MG63 (cell line): ENCODE measurements around the gene ATP5PB. TPM values are rescaled to one million over a fixed set of nuclear protein-coding genes. Genes with fewer than 3 reads are reported as not detected.

Experiments
- DNase-seq: peaks from one replicate; pipeline ENCODE4 v3.0.0-alpha.2; 2020
- H3K27me3 ChIP-seq: fragments of 250-450 bp; sonication (Bioruptor Pico); 2 replicates; pipeline ENCODE4 v1.5.1; 2020; ENCODE audit warnings: mild to moderate bottlenecking, moderate library complexity
- H3K36me3 ChIP-seq: fragments of 250-450 bp; sonication (Bioruptor Pico); 2 replicates; pipeline ENCODE4 v1.5.1; 2020; ENCODE audit warnings: mild to moderate bottlenecking, moderate library complexity
- H3K4me3 ChIP-seq: fragments of 250-450 bp; sonication (Bioruptor Pico); 2 replicates; pipeline ENCODE4 v1.5.1; 2020; ENCODE audit warnings: mild to moderate bottlenecking, moderate library complexity
- H3K9me3 ChIP-seq: fragments of 250-450 bp; sonication (Bioruptor Pico); 2 replicates; pipeline ENCODE4 v1.5.1; 2020; ENCODE audit warnings: mild to moderate bottlenecking, moderate library complexity
- total RNA-seq: library from RNA; depleted of rRNA; stranded (reverse); fragments of >200 nt; shearing (Covaris generic); gene quantifications from 2 replicates; pipeline ENCODE4 v1.2.3, GENCODE V29; 2014; ENCODE audit warnings: low replicate concordance; rRNA removed

ATP5PB gene
- total RNA-seq, 1 experiment from 2014 or later = 880 TPM

GRCh38 chr1:111507411-111508201 is 58.3 kb downstream of the ATP5PB start:
- H3K9me3 ChIP-seq = no peaks in the 10 kb centered on the region
- DNase-seq = peak; percentile 31
- no peaks in the 10 kb centered on the region for H3K36me3 ChIP-seq
- H3K4me3 ChIP-seq = no peak overlapping the region
- H3K27me3 ChIP-seq = no peaks in the 10 kb centered on the region

GRCh38 chr1:111509997-111510375 is 60.7 kb downstream of the ATP5PB start:
- no peaks in the 10 kb centered on the region for H3K36me3 ChIP-seq
- DNase-seq = no peak
- no peak overlapping the region for H3K4me3 ChIP-seq
- H3K27me3 ChIP-seq = no peaks in the 10 kb centered on the region
- no peaks in the 10 kb centered on the region for H3K9me3 ChIP-seq

GRCh38 chr1:111511370-111511769 is 62.1 kb downstream of the ATP5PB start:
- no peaks in the 10 kb centered on the region for H3K27me3 ChIP-seq
- no peak for DNase-seq
- H3K9me3 ChIP-seq = no peaks in the 10 kb centered on the region

More at GRCh38 chr1:111511370-111511769, 62.1 kb downstream of the ATP5PB start:
- Histone ChIP-seq H3K4me3 (no peak overlapping the region), H3K36me3 (no peaks in the 10 kb centered on the region)

Other genes with a start within 250 kb of the ATP5PB start
- gene DENND2D, start 248.8 kb upstream of the ATP5PB start, total RNA-seq = 2.6 and 4.7 TPM in 2 replicates
- gene CHI3L2, start 221.8 kb upstream of the ATP5PB start, total RNA-seq = 1.6 and 3.2 TPM in 2 replicates
- not detected in 2 replicates for gene CHIA, start 158.6 kb upstream of the ATP5PB start, total RNA-seq
- not detected in 2 replicates for gene OVGP1, start 21.7 kb upstream of the ATP5PB start, total RNA-seq
- 93.2 and 154 TPM in 2 replicates for gene WDR77, start 208 bp upstream of the ATP5PB start, total RNA-seq
- gene C1orf162, start 24.5 kb downstream of the ATP5PB start, total RNA-seq = 0.26 and 1.4 TPM in 2 replicates
- gene ADORA3, start 54.2 kb downstream of the ATP5PB start, total RNA-seq = not detected in 2 replicates
- gene TMIGD3, start 54.2 kb downstream of the ATP5PB start, total RNA-seq = not detected in 2 replicates
- 20.6 and 35.6 TPM in 2 replicates for gene RAP1A, start 170.3 kb downstream of the ATP5PB start, total RNA-seq